Measurements from ENCODE around the gene ATP5ME. TPM values are rescaled to one million over a fixed set of nuclear protein-coding genes. Genes with fewer than 3 reads are reported as not detected.

ATP5ME gene
- total RNA-seq, 1 experiment from 2014 or later, result 425 TPM

- 100% methylated on average over 1 of the region's 1 CpG for WGBS (ENCODE audit: extremely low coverage, insufficient read length, low lambda C conversion rate)
Observed at GRCh38 chr4:704971-705277, 30.8 kb upstream of the ATP5ME start.

More at GRCh38 chr4:704971-705277, 30.8 kb upstream of the ATP5ME start:
- no peak overlapping the region for H2BK5ac ChIP-seq (ENCODE audit: insufficient read length, low read length)
- no peak overlapping the region for H3K18ac ChIP-seq (ENCODE audit: insufficient read length, low read depth, low read length)
- H3K23ac ChIP-seq (ENCODE audit: insufficient read length, low read depth, low read length), result no peak overlapping the region
- no peak overlapping the region for H2BK120ac ChIP-seq (ENCODE audit: low read depth, low read length, poor library complexity, severe bottlenecking)
- H3T11ph ChIP-seq (ENCODE audit: low read length), result no peak overlapping the region
- H3K9me3 ChIP-seq (ENCODE audit: control insufficient read depth, low read depth, low read length), result no peaks in the 10 kb centered on the region
- no peak overlapping the region for H3K4ac ChIP-seq (ENCODE audit: low read depth, low read length)
- H4K91ac ChIP-seq (ENCODE audit: insufficient read length, low read depth, low read length), result no peak overlapping the region
- H3K56ac ChIP-seq (ENCODE audit: insufficient read length, low read depth, low read length), result no peak overlapping the region
- H2BK20ac ChIP-seq (ENCODE audit: low read depth, low read length, poor library complexity, severe bottlenecking), result no peak overlapping the region
- H3K23me2 ChIP-seq (ENCODE audit: insufficient read length, low read depth, low read length, poor library complexity, severe bottlenecking), result peaks cover 3% of the 10 kb centered on the region
- H4K20me1 ChIP-seq (ENCODE audit: control insufficient read depth, insufficient read depth, insufficient read length), result peaks cover 4% of the 10 kb centered on the region
- H2AFZ ChIP-seq (ENCODE audit: low read length), result no peak overlapping the region
- Mint-ChIP-seq H3K27ac (no peak overlapping the region), H3K4me3 (peak overlapping the region in 1 of 2 experiments; percentile 75; a peak in 2 of 5 replicates), H3K9me3 (peaks cover 0 to 7% of the 10 kb centered on the region in 2 experiments; a peak in 2 of 5 replicates), H3K4me1 (peaks cover 5 to 6% of the 10 kb centered on the region in 2 experiments; a peak in 3 of 4 replicates), H3K36me3 (ENCODE audit: insufficient read depth in 1 of 3, low read depth in 3 of 3) (peaks cover 13 to 16% (median 14%) of the 10 kb centered on the region in 3 experiments; a peak in 6 of 7 replicates), H3K27me3 (ENCODE audit: low read depth) (peaks cover 24% of the 10 kb centered on the region)
- H2BK15ac ChIP-seq (ENCODE audit: low read depth, low read length), result no peak overlapping the region
- no peak overlapping the region for H2BK12ac ChIP-seq (ENCODE audit: insufficient read length, low read depth, low read length)
- H3K9ac ChIP-seq (ENCODE audit: extremely low read depth, insufficient read length, low read length), result no peak overlapping the region
- peaks cover 8% of the 10 kb centered on the region for H3K79me1 ChIP-seq (ENCODE audit: insufficient read depth, low read depth, low read length, poor library complexity, severe bottlenecking)
- H3K27ac ChIP-seq (ENCODE audit: insufficient read length, low read depth, low read length), result no peak overlapping the region
- H3K4me2 ChIP-seq (ENCODE audit: insufficient read depth, insufficient read length, low read length), result peak overlapping the region; percentile 6
- no peaks in the 10 kb centered on the region; the same call in 1 of the 2 replicates for H3K27me3 ChIP-seq (ENCODE audit: insufficient read depth, low read length)
- H3K79me2 ChIP-seq (ENCODE audit: insufficient read depth, low read length), result peaks cover 17% of the 10 kb centered on the region; the same call in 1 of the 2 replicates
- no peak for DNase-seq
- H4K8ac ChIP-seq (replicated peaks; ENCODE audit: insufficient read length, low read depth, low read length), result no peak overlapping the region
- H4K5ac ChIP-seq (ENCODE audit: insufficient read length, low read depth, low read length), result no peak overlapping the region
- H3K14ac ChIP-seq (ENCODE audit: insufficient read depth, low read length), result no peak overlapping the region
- H3K4me1 ChIP-seq (ENCODE audit: insufficient read depth, low read length), result no peaks in the 10 kb centered on the region
- no peak for TF ChIP-seq CTCF (conservative IDR thresholded peaks at IDR 0.05)
- no peak overlapping the region for H2AK5ac ChIP-seq (ENCODE audit: insufficient read length, low read length)

Measured in H9 (cell line).